Measurements from ENCODE around the gene TCF3.

The TCF3 gene

DNA sequence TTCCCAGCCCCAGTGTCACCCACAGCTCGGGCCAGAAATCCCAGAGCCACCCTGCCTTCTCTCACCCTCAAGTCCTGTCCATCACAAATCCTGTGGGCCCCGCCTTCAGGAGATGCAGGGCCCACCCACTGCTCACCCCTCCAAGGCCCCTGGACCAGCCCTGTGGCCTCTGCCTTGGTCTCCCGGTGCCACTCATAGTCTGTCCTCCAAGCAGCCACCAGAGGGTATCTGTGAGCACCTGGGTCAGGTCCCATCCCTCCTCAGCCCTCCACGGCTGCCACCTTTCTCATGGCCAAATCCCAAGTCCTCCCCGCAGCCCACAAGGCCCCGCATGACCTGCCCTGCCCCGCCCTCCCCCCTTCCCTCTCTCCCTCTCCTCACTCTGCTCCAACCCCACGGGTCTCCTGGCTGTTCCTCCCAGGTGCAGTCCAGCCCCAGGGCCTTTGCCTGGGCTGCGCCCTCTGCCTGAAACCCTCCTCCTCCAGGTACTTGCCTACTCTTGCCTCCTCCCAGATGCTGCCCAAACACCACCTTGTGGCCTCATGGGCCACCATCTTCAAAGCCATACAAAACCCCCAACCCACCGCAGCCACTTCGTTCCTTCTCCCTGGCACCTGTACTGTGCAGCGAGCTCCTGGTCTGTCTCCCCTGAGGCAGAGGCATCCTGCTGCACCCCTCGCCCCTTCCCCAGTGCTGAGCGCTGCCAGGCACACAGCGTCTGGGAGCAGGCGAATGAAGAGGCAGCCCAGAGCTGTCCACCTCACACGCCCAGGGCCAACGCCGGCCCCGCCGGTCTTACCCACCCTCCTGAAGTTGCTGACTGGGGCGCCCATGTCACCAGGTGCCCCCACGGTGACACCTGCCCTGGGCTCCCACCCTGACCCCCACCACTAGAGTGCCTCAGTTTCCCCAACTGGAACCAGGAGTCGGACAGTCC lies 34.0 kb downstream of the TCF3 start:
- CTCF ChIA-PET = interaction anchor here (1.3 kb wide), 1 partner anchor 31 kb away, joined by 3 read pairs; no protein-coding TSS in a partner anchor
- POLR2A ChIA-PET = no interaction called here
- DNase-seq (ENCODE audit: extremely low spot score) = peak; percentile 73
- TF ChIP-seq, protein P1, sequence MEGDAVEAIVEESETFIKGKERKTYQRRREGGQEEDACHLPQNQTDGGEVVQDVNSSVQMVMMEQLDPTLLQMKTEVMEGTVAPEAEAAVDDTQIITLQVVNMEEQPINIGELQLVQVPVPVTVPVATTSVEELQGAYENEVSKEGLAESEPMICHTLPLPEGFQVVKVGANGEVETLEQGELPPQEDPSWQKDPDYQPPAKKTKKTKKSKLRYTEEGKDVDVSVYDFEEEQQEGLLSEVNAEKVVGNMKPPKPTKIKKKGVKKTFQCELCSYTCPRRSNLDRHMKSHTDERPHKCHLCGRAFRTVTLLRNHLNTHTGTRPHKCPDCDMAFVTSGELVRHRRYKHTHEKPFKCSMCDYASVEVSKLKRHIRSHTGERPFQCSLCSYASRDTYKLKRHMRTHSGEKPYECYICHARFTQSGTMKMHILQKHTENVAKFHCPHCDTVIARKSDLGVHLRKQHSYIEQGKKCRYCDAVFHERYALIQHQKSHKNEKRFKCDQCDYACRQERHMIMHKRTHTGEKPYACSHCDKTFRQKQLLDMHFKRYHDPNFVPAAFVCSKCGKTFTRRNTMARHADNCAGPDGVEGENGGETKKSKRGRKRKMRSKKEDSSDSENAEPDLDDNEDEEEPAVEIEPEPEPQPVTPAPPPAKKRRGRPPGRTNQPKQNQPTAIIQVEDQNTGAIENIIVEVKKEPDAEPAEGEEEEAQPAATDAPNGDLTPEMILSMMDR (IDR thresholded peaks at IDR 0.05; ENCODE audit: control extremely low read depth, extremely low read depth, low read depth, missing control alignments) = peak; percentile 54

DNA sequence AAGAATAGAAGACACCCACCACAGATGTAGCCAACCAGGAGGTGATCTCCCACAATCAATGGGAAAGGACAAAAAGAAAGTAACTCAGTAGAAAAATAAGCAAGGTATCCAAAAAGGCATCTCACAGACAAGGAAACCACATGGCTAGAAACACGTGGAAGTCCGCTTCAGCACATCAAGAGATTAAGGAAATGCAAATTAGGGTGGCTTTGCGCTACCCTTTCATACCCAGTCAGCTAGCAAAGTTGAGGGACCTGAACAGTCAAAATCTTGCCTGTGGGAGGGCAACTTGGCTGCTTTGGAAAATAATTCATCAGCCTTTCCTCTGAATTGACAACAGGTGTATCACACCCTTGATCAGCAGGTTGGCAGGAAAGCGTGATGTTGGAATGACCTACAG lies 35.5 kb downstream of the TCF3 start:
- DNase-seq (ENCODE audit: extremely low spot score) = no peak
- CTCF ChIA-PET = interaction anchor here (0.9 to 1.4 kb wide), 3 partner anchors 11 to 55 kb away, joined by 3 to 6 read pairs (median 3); partner anchors contain the start of gene UQCR11
- TF ChIP-seq, protein P1 (IDR thresholded peaks at IDR 0.05; ENCODE audit: control extremely low read depth, extremely low read depth, low read depth, missing control alignments) = no peak

DNA sequence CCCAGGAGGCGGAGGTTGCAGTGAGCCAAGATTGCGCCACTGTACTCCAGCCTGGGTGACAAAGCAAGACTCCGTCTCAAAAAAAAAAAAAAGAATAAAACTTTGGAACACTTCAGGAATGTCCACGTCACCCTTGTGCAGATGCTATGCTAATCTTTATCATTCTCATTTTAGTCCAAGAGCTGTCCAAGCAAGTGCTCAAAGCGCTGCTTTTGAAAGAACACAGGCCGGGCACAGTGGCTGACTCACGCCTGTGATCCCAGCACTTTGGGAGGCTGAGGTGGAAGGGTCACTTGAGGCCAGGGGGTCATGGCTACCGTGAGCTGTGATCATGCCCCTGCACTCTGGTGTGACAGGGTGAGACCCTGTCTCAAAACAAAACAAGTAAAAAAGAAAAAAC lies 36.0 kb downstream of the TCF3 start:
- POLR2A ChIA-PET = interaction anchor here (0.7 kb wide), 1 partner anchor 172 kb away, joined by 4 read pairs; no protein-coding TSS in a partner anchor
- no peak for DNase-seq (ENCODE audit: extremely low spot score)
- CTCF ChIA-PET = interaction anchor here (0.9 to 1.4 kb wide), 2 partner anchors 11 to 56 kb away, joined by 3 to 6 read pairs; partner anchors contain the start of gene UQCR11
- TF ChIP-seq, protein P1 (IDR thresholded peaks at IDR 0.05; ENCODE audit: control extremely low read depth, extremely low read depth, low read depth, missing control alignments) = no peak

More for the DNA sequence above, 35.5 kb downstream of the TCF3 start:
- POLR2A ChIA-PET = no interaction called here

DNA sequence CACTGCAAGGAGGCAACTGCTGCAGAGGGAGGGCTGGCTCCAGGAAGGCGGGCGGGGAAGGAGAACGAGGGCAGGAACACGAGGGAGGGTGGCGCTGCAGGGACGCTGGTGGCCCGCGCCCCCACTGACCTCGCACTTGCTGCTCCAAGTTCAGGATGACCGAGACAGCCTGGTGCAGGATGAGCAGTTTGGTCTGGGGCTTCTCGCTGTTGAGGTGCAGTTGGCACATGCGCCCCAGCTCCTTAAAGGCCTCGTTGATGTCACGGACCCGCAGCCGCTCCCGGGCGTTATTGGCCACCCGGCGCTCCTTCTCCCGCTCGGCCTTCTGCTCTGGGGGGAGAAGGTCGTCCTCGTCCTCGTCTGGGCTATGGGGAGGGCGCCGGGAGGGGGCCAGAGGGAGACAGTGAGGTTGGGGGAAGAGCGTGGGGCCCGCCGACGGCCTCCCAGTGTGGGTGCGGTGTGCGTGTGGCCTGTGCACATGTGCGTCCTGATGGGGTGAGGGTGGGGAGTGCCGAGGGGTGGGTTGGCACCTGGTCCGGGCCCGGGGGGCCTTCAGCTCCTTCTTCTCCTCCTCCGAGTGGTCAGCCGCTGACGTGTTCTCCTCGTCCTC lies 37.2 kb downstream of the TCF3 start:
- ChIA-PET CTCF (no interaction called here), POLR2A (no interaction called here)
- TF ChIP-seq, protein P1 (IDR thresholded peaks at IDR 0.05; ENCODE audit: control extremely low read depth, extremely low read depth, low read depth, missing control alignments) = no peak
- DNase-seq (ENCODE audit: extremely low spot score) = no peak

DNA sequence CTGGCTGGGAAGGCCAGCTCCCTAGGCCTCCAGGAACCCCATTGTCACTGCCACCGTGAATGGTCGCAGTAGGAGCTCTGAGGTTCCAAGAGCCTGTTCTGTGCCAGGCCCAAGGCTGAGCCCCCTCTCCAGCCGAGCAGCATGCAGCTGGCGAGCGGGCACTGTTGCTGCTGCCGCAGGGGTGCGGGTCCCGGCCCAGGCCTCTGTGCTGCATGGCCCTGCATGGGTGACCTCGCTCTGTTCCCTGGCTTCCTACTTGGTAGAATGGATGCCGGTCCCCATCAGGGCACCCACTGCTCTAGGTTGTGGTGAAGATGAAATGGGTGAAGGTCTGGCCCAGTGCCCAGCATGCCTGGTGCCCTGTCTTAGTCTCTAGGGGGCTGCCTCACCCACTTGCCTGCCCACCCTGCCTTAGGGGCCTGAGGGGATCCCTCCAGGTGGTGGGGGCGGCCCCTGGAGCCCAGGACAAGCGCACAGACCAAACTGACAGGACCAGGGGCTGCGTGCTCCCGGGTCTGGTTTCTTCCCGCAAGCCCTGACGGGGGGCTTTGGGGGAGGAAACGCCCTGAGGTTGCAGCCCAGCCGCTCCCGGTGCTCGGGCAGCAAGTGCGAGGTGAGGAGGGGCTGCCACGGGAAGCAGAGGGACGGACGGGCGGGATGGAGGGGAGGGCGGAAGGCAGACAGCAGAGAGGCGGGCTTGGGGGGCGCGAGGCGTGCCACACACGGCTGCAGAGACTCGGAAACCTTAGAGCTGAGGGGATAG lies 38.4 kb downstream of the TCF3 start:
- TF ChIP-seq, protein P1 (IDR thresholded peaks at IDR 0.05; ENCODE audit: control extremely low read depth, extremely low read depth, low read depth, missing control alignments) = no peak
- CTCF ChIA-PET = interaction anchor here (3.3 kb wide), 1 partner anchor 58 kb away, joined by 10 read pairs; no protein-coding TSS in a partner anchor
- POLR2A ChIA-PET = interaction anchor here (0.5 kb wide), 1 partner anchor 675 kb away, joined by 5 read pairs; no protein-coding TSS in a partner anchor
- no peak for DNase-seq (ENCODE audit: extremely low spot score)

DNA sequence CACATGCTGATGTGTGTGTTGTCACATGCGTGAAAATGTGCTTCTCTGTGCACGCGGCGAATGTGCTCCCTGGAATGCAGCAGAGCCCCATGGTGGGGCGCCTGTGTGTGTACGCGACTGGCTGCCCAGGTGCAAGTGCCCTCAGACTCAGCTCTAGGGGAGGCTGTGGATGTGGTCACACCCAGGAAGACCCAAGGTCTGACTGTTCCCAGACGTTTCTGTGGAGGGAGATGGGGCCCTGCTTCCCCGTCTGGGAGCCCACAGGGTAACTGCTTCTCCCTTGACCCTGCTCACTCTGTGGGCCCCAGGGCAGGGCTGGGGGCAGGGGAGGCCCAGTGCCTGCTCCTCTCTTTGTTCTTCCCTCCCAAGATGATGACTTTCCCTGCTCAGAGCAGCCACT lies 39.3 kb downstream of the TCF3 start:
- CTCF ChIA-PET = interaction anchor here (1.1 to 3.3 kb wide), 2 partner anchors 12 to 59 kb away, joined by 3 to 10 read pairs; no protein-coding TSS in a partner anchor
- POLR2A ChIA-PET = no interaction called here
- DNase-seq (ENCODE audit: extremely low spot score) = no peak
- TF ChIP-seq, protein P1 (IDR thresholded peaks at IDR 0.05; ENCODE audit: control extremely low read depth, extremely low read depth, low read depth, missing control alignments) = no peak
